GM18505 (cell line): ENCODE data around the gene TMED8.

ENCODE experiments used
- ATAC-seq: cut with Tn5 transposase; IDR thresholded peaks from one replicate; pipeline ENCODE4 v1.9.1; 2021; ENCODE audit not compliant: unreplicated experiment
- POLR2A ChIP-seq: IDR thresholded peaks from 4 replicates; pipeline ENCODE4 v1.6.1; 2011; ENCODE audit warnings: borderline replicate concordance; ENCODE audit not compliant: insufficient read depth, insufficient read length; ENCODE audit errors: extremely low read depth

TMED8 gene

DNA sequence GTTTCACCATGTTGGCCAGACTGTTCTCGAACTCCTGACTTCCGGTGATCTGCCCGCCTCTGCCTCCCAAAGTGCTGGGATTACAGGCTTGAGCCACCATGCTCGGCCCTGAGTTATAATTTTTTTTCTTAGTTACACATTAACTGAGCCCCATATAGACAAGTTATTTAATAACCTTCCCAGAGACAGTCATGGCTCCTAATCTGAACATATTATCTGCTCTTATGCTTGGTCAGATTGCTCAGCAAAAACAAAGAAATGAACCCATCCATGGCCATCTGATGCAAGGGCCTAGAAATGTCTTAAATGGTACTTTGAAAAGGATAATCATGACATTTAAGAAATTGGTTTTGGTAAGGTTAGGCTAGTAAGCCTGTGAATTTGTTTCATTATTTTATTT lies 13.3 kb upstream of the TMED8 start:
- no peak for TF ChIP-seq POLR2A
- no peak for ATAC-seq

DNA sequence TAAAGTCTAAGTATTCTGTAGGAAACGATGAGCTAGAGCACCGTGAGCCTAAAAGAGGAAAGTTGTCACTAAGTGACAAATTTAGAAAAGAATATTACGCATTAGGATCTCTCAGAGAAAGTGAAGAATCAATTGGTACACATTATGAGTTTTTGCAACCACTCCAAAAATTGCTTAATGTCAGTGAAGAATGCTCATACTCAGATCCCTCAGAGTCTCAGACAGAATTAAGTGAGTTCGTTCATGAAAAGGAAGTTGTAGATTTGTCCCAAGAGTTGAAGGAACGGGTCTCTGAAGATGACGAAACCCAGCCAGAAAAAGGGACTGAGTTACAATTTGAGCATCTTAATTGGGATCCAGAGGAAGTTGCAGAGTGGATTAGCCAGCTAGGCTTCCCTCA lies 1.8 kb upstream of the TMED8 start:
- TF ChIP-seq POLR2A, result no peak
- no peak for ATAC-seq

DNA sequence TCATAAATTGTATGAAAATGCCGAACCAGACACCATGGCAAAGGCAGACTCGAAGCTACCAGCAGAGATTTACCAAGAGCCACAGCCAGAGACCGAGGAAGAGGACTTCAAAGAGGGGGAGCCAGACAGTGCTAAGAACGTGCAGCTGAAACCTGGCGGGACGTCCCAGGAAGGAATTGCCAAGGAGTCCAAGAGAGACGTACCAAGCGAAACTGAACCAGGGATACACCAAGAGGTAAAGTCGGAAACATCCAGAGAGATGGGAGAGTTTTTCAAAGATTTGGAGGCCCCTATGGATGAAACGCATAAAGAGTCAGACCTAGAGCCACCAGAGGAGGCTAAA lies 579 bp upstream of the TMED8 start:
- TF ChIP-seq POLR2A, result no peak
- no peak for ATAC-seq

DNA sequence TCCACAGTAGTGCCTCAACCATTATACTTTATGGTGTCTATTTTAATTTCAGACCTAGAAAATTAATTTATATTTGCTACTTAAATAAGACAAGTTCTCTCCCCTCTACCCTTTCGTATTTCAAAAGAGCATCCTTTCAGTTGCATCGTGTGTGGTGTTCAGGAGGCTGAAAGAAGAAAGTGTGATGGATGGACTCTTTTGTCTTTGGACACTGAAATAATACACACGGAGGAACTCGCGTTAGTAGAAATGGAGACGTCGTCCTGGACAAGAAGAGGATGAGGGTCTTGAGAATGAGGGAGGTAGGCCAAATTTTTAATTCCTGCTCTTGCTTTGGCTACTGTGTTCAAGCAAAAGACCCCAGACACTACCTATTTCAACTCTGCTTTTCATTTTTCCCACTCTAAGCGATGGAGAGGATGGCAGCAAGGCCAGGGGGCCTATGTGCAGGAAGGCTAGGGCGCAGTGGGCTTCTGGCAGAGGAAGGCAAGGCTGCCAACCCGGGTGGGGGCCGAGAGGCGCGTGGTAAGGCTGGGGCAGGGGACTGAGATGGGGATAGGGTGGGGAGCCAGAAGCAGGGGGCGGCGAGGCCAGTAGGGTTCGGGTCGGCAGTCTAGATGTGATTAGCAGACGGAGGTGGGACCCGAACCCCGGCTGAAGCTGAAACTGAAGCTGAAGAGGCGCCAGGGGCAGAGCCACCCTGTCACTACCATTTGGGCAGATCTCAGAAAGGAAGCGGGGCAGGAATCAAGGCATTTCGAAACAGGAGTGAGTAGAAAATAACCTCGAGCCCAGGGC lies 722 bp downstream of the TMED8 start:
- no peak for TF ChIP-seq POLR2A

DNA sequence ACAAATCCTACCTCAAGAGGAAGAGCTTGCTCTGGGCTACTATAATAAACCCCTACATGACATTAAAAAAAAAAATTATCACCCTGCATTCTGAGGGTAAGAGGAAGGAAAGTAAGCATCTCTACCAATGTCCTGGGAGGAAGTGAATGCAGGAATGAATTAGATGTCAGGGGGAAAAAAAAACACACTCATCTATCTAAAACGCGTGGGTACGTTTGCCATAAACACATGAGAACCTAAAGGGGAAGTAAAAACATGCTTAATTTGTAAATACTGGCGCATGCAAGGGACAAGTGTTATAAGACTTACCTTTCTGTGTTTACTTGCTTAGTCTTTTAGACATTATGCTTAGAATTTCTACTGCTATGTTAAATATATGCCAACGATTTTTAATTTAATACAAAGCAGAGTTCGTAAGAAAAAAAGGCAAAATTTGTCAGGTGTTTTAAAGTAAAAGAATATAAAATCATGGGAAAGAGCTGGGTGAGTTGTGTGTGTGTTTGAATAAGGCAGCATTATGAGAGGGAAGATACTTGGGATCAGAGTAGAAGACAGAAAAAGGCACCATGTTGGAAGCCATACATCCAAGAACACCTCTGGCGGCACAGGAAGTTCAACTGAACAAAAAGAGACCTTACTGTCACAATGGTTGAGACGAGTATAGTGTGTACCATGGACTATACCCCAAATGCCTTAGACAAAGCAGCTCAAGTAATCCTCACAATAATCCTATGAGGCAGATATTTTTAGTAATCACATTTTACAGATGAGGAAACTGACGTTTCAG lies 1.5 kb downstream of the TMED8 start:
- TF ChIP-seq POLR2A, result no peak
- no peak for ATAC-seq

More for the DNA sequence above, 722 bp downstream of the TMED8 start:
- ATAC-seq, result peak; percentile 15

DNA sequence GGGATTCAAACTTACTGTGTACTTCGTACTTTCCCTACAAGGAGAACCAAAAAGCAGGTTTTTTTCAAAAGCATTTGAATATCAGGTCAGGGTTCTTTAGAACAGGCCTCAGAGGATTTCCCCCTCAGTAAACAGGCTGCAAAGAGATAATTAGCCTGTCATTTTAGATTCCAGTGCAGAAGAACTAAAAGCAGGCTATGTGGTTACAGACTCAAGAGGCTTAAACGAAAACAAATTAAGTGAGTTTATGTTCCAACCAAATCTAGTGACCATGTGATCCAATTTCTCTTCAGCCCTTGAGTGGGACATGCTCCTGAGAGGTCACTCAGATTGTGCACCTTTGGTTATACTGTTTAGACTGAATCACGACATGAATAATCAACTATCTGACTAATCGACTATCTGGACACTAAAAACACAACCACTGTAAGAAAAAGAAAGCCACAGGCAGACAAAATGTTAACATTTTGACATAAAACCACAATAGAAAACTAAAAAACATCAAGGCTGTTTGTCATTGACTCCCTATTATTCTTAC lies 4.5 kb downstream of the TMED8 start:
- ATAC-seq, result no peak
- TF ChIP-seq POLR2A, result peak; percentile 22

DNA sequence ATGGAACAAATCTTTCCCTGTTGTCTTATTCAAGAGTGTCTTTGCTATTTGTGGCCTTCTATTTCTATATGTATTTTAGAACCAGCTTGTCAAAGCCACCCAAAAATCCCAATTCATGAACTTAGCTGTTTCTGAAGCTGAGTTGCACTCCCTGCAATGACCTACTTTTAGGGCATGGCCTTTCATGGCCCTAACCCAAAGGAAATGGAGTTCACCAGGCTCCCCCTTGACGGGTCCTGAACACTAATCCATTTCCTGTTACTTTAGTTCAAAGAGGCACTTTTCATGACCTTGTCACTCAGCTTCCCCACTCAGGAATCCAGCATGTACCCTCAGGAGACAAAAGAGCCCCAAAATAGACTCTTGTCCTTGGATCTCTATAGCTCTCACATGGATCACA lies 7.6 kb downstream of the TMED8 start:
- TF ChIP-seq POLR2A, result no peak
- ATAC-seq, result no peak

DNA sequence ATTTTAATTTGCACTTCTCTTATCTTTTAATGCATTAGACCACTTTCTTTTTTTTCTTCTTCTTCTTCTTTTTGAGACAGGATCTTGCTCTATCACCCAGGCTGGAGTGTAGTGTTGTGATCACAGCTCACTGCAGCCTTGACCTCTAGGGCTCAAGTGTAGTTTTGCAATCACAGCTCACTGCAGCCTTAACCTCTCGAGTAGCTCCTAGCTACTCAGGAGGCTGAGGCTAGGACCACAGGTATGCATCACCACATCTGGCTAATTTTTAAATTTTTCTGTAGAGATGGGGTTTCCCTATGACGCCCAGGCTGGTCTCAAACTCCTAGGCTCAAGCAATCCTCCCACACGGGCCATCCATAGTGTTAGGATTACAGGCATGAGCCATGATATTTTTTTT lies 12.7 kb downstream of the TMED8 start:
- ATAC-seq, result no peak
- no peak for TF ChIP-seq POLR2A

DNA sequence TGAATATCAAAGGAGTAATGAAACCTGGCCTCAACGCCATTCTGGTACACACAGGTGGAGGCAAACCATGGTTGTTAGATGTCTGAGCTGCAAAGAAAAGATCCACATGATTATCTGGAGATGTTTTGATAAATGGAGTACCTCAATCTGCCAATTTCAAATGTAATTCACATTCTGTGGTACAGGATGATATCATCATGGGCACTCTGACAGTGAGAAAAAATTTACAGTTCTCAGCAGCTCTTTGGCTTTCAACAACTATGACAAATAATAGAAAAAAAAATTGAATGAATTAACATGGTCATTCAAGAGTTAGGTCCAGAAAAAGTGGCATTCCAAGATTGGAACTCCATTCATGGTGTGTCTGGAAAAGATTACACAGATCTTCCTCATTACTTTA lies 17.3 kb downstream of the TMED8 start:
- no peak for ATAC-seq
- no peak for TF ChIP-seq POLR2A

DNA sequence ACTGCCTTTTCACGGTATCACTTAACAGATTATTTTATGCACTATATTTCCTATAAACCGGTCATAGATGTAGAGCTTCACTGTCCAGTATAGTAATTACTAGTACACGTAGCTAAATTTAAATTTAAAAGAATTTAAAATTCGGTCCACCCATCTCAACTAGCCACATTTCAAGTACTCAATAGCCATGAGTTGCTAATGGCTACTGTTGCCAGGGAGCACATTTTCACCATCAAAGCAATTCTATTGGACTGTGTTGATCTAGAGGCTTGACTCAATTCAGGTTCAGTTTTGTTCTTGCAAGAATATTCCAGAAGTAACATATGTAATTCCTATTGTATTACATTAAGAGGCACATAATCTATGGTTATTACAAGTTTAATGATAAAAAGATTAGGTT lies 20.0 kb downstream of the TMED8 start:
- TF ChIP-seq POLR2A, result no peak
- no peak for ATAC-seq

DNA sequence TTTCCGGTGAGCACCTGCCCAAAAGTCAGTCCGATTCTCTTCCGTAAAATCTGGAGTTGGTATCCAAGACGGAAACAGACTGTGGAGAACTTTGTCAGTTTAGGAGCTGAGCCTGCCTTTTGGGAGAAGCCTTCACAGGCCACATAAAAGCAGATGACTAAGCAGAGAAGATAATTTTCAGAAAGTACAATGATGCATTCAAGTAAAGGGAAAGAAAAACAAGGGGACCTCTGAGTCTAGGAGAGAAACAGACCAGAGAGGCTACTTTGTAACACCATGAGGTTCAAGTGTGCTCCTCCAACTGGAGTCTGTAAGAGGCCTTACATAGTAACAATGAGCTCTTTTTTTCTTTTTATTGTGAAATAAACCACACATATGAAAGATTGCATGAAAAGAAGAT lies 21.1 kb downstream of the TMED8 start:
- no peak for ATAC-seq

DNA sequence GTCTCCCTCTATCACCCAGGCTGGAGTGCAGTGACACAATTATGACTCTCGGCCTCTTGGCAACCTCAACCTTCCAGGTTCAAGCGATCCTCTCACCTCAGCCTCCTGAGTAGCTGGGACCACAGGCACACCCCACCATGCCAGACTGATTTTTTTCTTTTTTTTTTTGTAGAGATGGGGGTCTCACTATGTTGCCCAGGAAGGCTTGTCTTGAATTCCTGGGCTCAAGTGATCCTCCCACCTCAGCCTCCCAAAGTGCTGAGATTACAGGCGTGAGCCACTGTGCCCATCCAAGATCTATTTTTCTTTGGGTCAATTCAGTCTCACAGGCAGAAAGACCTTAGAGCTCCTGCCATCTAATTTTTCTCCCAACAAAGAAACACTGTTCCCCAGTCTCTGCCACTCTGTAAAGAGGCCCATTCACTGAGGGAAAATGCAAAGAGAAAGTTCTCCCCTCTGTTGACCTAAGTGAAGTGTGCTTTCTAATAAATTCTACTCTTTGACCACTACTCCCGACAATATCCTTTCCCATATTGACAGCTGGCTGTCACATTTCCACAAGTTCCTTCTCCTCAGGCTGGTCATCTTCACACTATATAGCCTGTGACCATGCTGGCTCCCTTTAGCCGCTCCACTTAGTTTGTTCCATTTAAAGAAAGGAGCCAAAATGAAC lies 23.3 kb downstream of the TMED8 start:
- no peak for TF ChIP-seq POLR2A
- no peak for ATAC-seq

More for the DNA sequence above, 21.1 kb downstream of the TMED8 start:
- no peak for TF ChIP-seq POLR2A

DNA sequence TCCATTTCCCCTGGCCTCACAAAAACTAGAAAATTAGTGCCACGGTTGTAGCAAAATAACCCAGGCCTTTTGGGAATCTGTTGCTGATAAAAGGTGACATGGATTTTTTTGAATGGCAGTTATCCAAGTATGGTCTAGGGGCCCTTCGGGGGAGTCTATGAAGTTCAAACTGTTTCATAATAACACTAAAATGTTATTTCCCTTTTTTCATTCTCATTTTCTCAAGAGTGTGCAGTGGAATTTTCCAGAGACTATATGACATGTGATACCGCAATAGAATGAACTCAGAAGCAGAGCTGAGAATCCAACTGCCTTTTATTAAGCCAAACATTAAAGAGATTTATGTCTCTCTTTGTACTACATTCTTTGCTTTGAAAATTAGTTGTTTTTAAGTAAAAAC lies 29.1 kb downstream of the TMED8 start:
- TF ChIP-seq POLR2A, result no peak
- no peak for ATAC-seq
